Osteoblast (primary cell): ENCODE data around the gene RBM41. TPM values are rescaled to one million over a fixed set of nuclear protein-coding genes. Genes with fewer than 3 reads are reported as not detected.

Experiments
- DNase-seq: peaks from one replicate; pipeline ENCODE4 v3.0.0; 2011; ENCODE audit warnings: low spot score, mixed read lengths; ENCODE audit not compliant: insufficient read length; ENCODE audit errors: missing footprints
- H2AFZ ChIP-seq: 2 replicates; pipeline ENCODE4 v1.6.0; 2011; ENCODE audit warnings: mild to moderate bottlenecking, low read length
- H3K27ac ChIP-seq: 2 replicates; pipeline ENCODE4 v1.5.1; 2011; ENCODE audit warnings: mild to moderate bottlenecking, low read depth, low read length, moderate library complexity
- H3K27me3 ChIP-seq: 2 replicates; pipeline ENCODE4 v1.6.0; 2012; ENCODE audit warnings: mild to moderate bottlenecking, control low read depth, inconsistent platforms, low read length, moderate library complexity; ENCODE audit not compliant: insufficient read depth
- H3K36me3 ChIP-seq: 2 replicates; pipeline ENCODE4 v1.5.1; 2011; ENCODE audit warnings: mild to moderate bottlenecking, low read length, control low read depth, moderate library complexity; ENCODE audit not compliant: insufficient read depth
- H3K4me1 ChIP-seq: 2 replicates; pipeline ENCODE4 v1.5.1; 2011; ENCODE audit warnings: mild to moderate bottlenecking, low read length, control low read depth, moderate library complexity; ENCODE audit not compliant: insufficient read depth
- H3K4me2 ChIP-seq: 2 replicates; pipeline ENCODE4 v1.6.0; 2011; ENCODE audit warnings: mild to moderate bottlenecking, low read length; ENCODE audit not compliant: insufficient read depth
- H3K4me3 ChIP-seq: fragments of 200-600 bp; sonication (generic); 3 replicates; pipeline ENCODE4 v1.5.1; 2012; ENCODE audit warnings: mild to moderate bottlenecking, low read length, inconsistent platforms; ENCODE audit not compliant: insufficient read depth
- H3K79me2 ChIP-seq: 2 replicates; pipeline ENCODE4 v1.6.0; 2012; ENCODE audit warnings: mild to moderate bottlenecking, low read length, control low read depth, inconsistent platforms; ENCODE audit not compliant: insufficient read depth
- H3K9me3 ChIP-seq: 2 replicates; pipeline ENCODE4 v1.5.1; 2011; ENCODE audit warnings: low read depth, low read length, control low read depth
- H4K20me1 ChIP-seq: 2 replicates; pipeline ENCODE4 v1.6.0; 2012; ENCODE audit warnings: mild to moderate bottlenecking, low read length, control low read depth; ENCODE audit not compliant: insufficient read depth
- total RNA-seq: library from RNA; depleted of rRNA; stranded (reverse); fragments of >200 nt; gene quantifications from 2 replicates; pipeline ENCODE4 v1.2.3, GENCODE V29; 2012
- TF ChIP-seq, protein P1 (sequence below): IDR thresholded peaks from 2 replicates; pipeline ENCODE4 v1.5.1; 2011; ENCODE audit warnings: mild to moderate bottlenecking, low read depth, low read length, moderate library complexity; ENCODE audit errors: extremely low read depth

RBM41 gene
- total RNA-seq, 1 donor, result 13.8 TPM

DNA sequence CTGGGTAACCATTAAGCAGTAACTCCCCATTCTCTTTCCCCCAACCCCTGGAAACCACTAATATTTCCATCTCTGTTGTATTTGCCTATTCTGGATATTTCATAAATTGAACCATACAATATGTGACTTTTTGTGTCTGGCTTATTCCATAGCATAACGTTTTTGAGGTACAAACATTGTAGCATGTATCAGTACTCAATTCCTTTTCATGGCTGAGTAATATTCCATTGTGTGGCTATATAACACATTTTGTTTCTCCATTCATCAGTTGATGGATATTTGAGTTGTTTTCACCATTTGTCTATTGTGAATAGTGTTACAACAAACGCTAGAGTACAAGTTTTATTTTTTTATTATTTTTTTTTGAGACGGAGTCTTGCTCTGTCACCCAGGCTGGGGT is 63.6 kb downstream of the RBM41 start:
- Histone ChIP-seq H3K27me3 (peaks cover 10% of the 10 kb centered on the region), H3K27ac (no peak overlapping the region), H4K20me1 (no peaks in the 10 kb centered on the region), H3K4me1 (no peaks in the 10 kb centered on the region), H3K4me3 (no peak overlapping the region), H3K36me3 (peaks cover 3% of the 10 kb centered on the region), H2AFZ (no peak overlapping the region), H3K9me3 (no peaks in the 10 kb centered on the region), H3K79me2 (no peaks in the 10 kb centered on the region), H3K4me2 (no peak overlapping the region)
- no peak for DNase-seq
- TF ChIP-seq, protein P1, sequence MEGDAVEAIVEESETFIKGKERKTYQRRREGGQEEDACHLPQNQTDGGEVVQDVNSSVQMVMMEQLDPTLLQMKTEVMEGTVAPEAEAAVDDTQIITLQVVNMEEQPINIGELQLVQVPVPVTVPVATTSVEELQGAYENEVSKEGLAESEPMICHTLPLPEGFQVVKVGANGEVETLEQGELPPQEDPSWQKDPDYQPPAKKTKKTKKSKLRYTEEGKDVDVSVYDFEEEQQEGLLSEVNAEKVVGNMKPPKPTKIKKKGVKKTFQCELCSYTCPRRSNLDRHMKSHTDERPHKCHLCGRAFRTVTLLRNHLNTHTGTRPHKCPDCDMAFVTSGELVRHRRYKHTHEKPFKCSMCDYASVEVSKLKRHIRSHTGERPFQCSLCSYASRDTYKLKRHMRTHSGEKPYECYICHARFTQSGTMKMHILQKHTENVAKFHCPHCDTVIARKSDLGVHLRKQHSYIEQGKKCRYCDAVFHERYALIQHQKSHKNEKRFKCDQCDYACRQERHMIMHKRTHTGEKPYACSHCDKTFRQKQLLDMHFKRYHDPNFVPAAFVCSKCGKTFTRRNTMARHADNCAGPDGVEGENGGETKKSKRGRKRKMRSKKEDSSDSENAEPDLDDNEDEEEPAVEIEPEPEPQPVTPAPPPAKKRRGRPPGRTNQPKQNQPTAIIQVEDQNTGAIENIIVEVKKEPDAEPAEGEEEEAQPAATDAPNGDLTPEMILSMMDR, result no peak

DNA sequence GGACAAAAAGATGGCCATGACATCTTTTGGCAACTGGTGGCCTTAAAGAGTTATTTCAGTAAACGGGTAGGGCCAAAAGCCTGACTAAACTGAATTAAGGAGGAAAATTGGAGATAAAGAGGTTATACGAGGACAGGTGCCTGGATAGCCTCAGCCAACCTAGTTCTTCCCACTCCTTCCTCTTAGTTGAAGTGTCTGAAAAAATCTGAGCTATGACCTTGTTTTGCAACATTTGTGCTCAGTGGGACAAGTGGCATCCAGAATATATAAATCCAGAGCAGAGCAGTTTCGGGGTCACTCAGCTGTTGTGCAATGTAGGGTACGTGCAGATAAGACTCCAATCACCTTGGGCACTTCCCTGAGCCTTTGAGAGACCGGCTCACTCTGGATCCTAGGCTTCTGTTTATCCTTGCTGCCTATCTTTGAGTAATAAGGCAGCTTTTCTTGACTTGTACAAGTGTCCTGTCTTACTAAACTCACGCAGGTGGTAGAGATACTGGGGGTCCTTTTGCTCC is 68.4 kb downstream of the RBM41 start:
- H3K4me2 ChIP-seq, result no peak overlapping the region
- H3K27me3 ChIP-seq, result peaks cover 30% of the 10 kb centered on the region
- H4K20me1 ChIP-seq, result no peaks in the 10 kb centered on the region

DNA sequence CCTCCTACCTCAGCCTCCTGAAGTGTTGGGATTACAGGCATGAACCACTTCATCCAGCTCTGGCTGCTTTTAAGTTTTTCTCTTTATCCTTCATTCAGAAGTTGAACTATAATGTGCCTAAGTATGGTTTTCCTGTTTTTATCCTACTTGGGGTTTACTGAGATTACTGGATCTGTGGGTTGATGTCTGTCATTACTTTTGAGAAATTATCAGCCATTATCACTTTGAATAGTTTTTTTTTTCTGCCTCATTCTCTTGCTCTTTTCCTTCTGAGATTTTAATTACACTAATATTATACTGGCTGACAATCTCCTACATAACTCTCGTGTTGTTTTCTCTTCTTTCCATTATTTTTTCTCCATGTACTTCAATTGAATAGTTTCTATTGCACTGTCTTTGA is 71.0 kb downstream of the RBM41 start:
- Histone ChIP-seq H3K4me3 (no peak overlapping the region), H3K9me3 (no peaks in the 10 kb centered on the region), H3K27me3 (peaks cover 43% of the 10 kb centered on the region), H4K20me1 (no peaks in the 10 kb centered on the region), H3K4me2 (no peak overlapping the region), H2AFZ (no peak overlapping the region), H3K79me2 (no peaks in the 10 kb centered on the region), H3K36me3 (no peaks in the 10 kb centered on the region), H3K27ac (no peak overlapping the region), H3K4me1 (no peaks in the 10 kb centered on the region)
- DNase-seq, result no peak
- TF ChIP-seq, protein P1, result no peak

More for the DNA sequence above, 68.4 kb downstream of the RBM41 start:
- DNase-seq, result no peak
- no peaks in the 10 kb centered on the region for H3K79me2 ChIP-seq
- H2AFZ ChIP-seq, result no peak overlapping the region
- TF ChIP-seq, protein P1, result no peak
- H3K36me3 ChIP-seq, result no peaks in the 10 kb centered on the region
- no peak overlapping the region for H3K4me3 ChIP-seq
- no peaks in the 10 kb centered on the region for H3K9me3 ChIP-seq
- H3K27ac ChIP-seq, result no peak overlapping the region
- H3K4me1 ChIP-seq, result no peaks in the 10 kb centered on the region

DNA sequence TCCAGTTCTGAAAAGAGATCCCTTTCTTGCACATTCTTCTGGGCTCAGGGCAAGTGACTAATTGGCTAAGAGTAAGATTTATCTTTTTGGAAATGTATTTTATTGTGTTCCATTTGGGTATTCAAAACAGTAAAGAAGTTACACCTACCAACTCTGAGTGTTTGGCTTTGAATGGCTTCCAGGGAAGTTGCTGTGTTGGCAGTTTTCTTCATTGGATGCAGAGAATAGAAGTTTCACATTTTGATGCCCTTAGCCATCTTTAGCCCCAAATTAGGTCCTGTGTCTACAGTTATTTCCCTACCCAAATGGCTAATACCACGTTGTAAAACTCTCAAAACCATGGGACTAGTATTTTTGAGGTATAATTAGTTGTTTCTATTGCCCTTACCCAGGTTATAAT is 88.9 kb downstream of the RBM41 start:
- no peaks in the 10 kb centered on the region for H4K20me1 ChIP-seq
- TF ChIP-seq, protein P1, result no peak
- DNase-seq, result no peak
- no peaks in the 10 kb centered on the region for H3K9me3 ChIP-seq
- H3K4me3 ChIP-seq, result no peak overlapping the region
- no peak overlapping the region for H3K27ac ChIP-seq
- H3K4me1 ChIP-seq, result no peaks in the 10 kb centered on the region
- no peaks in the 10 kb centered on the region for H3K36me3 ChIP-seq
- H3K79me2 ChIP-seq, result no peaks in the 10 kb centered on the region
- no peak overlapping the region for H3K4me2 ChIP-seq
- H3K27me3 ChIP-seq, result peaks cover 32% of the 10 kb centered on the region
- no peak overlapping the region for H2AFZ ChIP-seq
